ENCODE measurements around the gene EIF4EBP3.
"Not testable (repeated sequence)": the region's sequence is repeated elsewhere in the genome, so short reads cannot be mapped to it uniquely, and the experiment has no call there.

EIF4EBP3 gene

DNA sequence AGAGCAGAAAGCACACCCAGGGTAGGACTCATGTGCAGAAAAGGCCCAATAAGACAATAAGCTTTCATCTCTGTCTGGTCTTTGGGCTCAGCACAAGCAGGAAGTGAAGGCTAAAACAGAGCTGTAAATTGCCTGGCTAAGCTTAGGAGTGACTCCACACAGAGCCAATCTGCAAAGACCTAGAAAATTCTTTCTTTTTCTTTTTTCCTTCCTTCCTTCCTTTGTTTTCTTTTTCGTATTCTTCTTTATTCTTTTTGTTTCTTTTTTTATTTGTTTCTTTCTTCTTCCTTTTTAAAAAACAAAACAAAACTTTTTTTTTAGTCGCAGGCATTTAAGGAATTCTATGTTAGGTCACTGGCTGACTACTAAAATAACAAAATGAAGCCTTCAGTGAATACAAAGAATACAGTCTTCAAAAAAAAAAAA lies 29.3 kb downstream of the EIF4EBP3 start:
- DNase-seq (ENCODE audit: low read depth in 2 of 2) = no peak

- DNase-seq (ENCODE audit: low read depth in 2 of 2) = not testable (repeated sequence)
These were observed 31.8 kb downstream of the EIF4EBP3 start for GRCh38 chr5:140579188-140579747.

DNA sequence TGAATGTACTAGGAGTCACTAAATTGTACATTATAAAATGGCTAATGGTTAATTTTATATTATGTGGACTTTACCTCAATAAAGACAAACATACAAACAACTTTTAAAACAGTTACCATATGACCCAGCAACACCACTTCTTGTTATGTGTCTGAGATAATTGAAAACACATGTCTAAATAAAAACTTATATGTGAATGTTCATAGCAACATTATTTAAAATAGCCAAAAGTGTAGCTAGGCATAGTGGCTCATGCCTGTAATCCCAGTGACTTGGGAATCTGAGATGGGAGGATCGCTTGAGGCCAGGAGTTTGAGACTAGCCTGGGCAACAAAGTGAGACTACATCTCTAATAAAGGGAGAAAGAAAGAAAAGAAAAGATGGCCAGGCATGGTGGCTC lies 40.0 kb downstream of the EIF4EBP3 start:
- DNase-seq (ENCODE audit: low read depth in 2 of 2) = no peak

- no peak for DNase-seq (ENCODE audit: low read depth in 2 of 2)
These were observed 41.0 kb downstream of the EIF4EBP3 start for GRCh38 chr5:140588311-140589070.

DNA sequence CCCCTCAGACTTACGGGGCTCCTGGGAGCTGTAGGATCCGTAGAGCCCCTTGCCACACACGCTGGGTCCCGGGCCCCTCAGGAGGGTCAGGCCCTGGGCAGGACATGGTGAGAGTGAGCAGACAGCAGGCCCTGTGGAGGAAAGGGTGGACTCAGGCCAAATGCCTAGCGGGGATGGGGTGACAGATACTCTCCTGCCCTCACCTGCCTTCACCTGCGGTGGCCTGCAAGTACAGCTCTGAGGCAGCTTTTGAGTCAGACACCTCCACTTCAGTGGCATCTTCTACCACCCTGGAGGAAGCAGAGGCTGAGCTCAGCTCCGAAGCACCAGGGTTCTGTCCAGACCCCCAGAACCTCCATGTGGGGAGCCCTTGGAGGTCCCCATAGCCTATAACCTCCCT lies 43.4 kb downstream of the EIF4EBP3 start:
- DNase-seq (ENCODE audit: low read depth in 2 of 2) = no peak

GRCh38 chr5:140591747-140592372 lies 44.4 kb downstream of the EIF4EBP3 start:
- DNase-seq (ENCODE audit: low read depth in 2 of 2) = no peak

GRCh38 chr5:140593070-140593469 lies 45.6 kb downstream of the EIF4EBP3 start:
- not testable (repeated sequence) for DNase-seq (ENCODE audit: low read depth in 2 of 2)

- DNase-seq (ENCODE audit: low read depth in 2 of 2) = no peak
These were observed 46.7 kb downstream of the EIF4EBP3 start for GRCh38 chr5:140594169-140594568.

DNA sequence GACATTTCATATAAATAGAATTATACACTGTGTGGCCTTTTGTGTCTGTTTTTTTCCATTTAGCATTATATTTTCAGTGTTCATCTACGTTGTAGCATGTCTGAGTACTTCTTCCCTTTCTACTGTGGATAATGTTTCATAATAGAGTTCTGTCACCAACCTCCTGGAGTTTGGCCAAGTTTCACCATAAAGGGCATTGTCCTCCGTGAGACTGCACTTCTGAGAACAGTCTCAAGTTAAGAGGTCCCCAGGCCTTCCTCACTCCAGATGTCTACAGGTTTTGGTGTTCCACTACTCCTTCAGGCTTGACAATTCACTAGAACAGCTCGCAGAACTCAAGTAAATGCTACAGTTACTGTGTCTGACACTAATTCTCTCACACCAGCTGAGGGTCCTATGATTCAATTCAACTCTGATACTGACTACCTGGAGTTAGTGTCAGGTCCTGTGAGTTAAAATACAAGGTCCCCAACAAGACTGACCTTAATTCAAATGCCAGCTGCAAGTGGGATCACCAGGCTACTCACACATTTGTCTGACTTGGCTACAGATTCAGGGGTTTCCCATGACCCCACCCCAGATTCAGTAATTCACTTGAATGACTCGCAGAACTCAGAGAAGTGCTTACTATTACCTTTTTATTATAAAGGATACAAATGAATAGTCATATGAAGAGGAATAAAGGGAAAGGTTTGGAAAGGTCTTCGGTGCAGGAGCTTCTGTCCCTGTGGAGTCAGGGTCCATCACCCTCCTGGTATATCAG lies 48.3 kb downstream of the EIF4EBP3 start:
- no peak for DNase-seq (ENCODE audit: low read depth in 2 of 2)

DNA sequence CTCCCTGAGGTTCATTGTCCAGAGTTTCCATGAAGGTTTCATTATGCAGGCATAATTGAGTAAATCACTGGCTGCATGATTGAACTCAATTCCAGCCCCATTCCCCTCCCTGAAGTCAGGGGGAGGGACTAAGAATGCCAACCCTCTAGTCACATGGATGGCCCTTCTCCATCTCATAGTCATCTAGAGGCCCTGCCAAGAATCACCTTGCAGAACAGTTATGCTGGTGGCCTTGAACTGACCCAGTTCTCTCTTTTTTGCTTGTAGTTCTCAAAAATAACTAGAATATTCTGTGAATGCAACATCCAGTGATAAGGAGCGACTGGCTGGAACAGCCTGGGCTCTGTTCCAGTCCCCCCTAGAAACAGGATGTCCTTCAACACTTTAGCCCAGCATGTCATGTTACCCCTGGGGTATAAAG lies 48.9 kb downstream of the EIF4EBP3 start:
- no peak for DNase-seq (ENCODE audit: low read depth in 2 of 2)

DNA sequence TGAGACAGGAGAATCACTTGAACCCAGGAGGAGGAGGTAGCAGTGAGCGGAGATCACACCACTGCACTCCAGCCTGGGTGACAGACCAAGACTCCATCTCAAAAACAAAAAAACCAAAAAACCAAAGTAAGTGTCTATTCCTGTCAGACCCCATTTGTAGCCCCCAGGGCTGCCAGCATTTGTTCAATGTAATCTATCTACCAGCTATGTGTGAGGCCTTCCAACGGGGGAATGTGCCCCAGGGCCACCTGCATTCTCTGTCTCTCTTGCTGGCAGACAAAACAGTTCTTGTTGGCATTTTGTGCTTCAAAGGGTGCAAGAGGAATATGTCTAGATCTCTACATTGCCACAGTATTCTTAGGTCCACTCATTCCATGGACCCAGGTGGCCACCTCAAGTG lies 51.4 kb downstream of the EIF4EBP3 start:
- DNase-seq (ENCODE audit: low read depth in 2 of 2) = no peak
